ENCODE data around the gene NR4A2. TPM values are rescaled to one million over a fixed set of nuclear protein-coding genes. Genes with fewer than 3 reads are reported as not detected.

Gene NR4A2
- polyA plus RNA-seq, 1 of the 3 experiments (the other 2 are of a cell fraction), result 16.2 TPM

GRCh38 chr2:156333951-156334495, 1.5 kb upstream of the NR4A2 start:
- Histone ChIP-seq H4K20me1 (ENCODE audit: insufficient read depth) (no peaks in the 10 kb centered on the region), H3K9me3 (no peaks in the 10 kb centered on the region), H3K79me2 (ENCODE audit: insufficient read depth) (no peaks in the 10 kb centered on the region), H3K9ac (peak overlapping the region; percentile 74), H3K4me2 (peak overlapping the region; percentile 98), H3K9me2 (no peaks in the 10 kb centered on the region), H3K4me1 (ENCODE audit: control insufficient read depth in 1 of 2, insufficient read depth in 2 of 2, low read depth in 1 of 2, low read length in 1 of 2) (peaks cover 6 to 19% of the 10 kb centered on the region in 2 experiments; a peak in 3 of 4 replicates), H3F3A (replicated peaks; ENCODE audit: insufficient read depth) (peaks cover 18% of the 10 kb centered on the region), H2AFZ (ENCODE audit: low read depth) (peak overlapping the region; percentile 83; the same call in 1 of the 2 replicates), H3K4me3 (ENCODE audit: low read depth in 2 of 2, low read length in 1 of 2) (peak overlapping the region; percentile 60 to 75), H3K27me3 (ENCODE audit: insufficient read depth) (peaks cover 31% of the 10 kb centered on the region), H3K27ac (ENCODE audit: low read depth in 2 of 2, low read length in 1 of 2) (peak overlapping the region; percentile 28 to 93; a peak in 3 of 4 replicates), H3K36me3 (replicated peaks in 1 of 2; ENCODE audit: control insufficient read depth in 1 of 2, insufficient read depth in 2 of 2, low read length in 1 of 2) (peaks cover 0 to 3% of the 10 kb centered on the region in 2 experiments)
- ChIA-PET CTCF (interaction anchor here (1.4 to 5.4 kb wide), 6 partner anchors 8 to 256 kb away, joined by 3 to 87 read pairs (median 10); no protein-coding TSS in a partner anchor), POLR2A (no interaction called here)
- TF ChIP-seq FOSL2 (IDR thresholded peaks at IDR 0.05; ENCODE audit: borderline replicate concordance, low read depth), result no peak
- TF ChIP-seq MXI1 (IDR thresholded peaks at IDR 0.05; ENCODE audit: low read depth, low read length), result no peak
- TF ChIP-seq FOXJ3 (CRISPR knock-in tag; IDR thresholded peaks at IDR 0.05), result no peak
- no peak for TF ChIP-seq TAF1 (IDR thresholded peaks at IDR 0.05; ENCODE audit: borderline replicate concordance, low read depth, low read length)
- TF ChIP-seq REST (IDR thresholded peaks at IDR 0.05; ENCODE audit: low read depth, low read length), result no peak
- TF ChIP-seq TEAD4 (IDR thresholded peaks at IDR 0.05; ENCODE audit: borderline replicate concordance, insufficient read depth), result no peak
- no peak for TF ChIP-seq CTCF (IDR thresholded peaks at IDR 0.05)
- no peak for TF ChIP-seq POLR2AphosphoS5 (IDR thresholded peaks at IDR 0.05; ENCODE audit: low read depth, low read length)
- TF ChIP-seq NRF1 (IDR thresholded peaks at IDR 0.05; ENCODE audit: low read depth, low read length), result no peak
- no peak for TF ChIP-seq RFX5 (IDR thresholded peaks at IDR 0.05; ENCODE audit: low read length)
- no peak for TF ChIP-seq GATA2 (CRISPR knock-in tag; IDR thresholded peaks at IDR 0.05)
- TF ChIP-seq SMC3 (IDR thresholded peaks at IDR 0.05; ENCODE audit: low read depth, low read length), result no peak
- TF ChIP-seq SIN3A (IDR thresholded peaks at IDR 0.05; ENCODE audit: borderline replicate concordance, low read depth, low read length), result no peak
- no peak for TF ChIP-seq FOXM1 (IDR thresholded peaks at IDR 0.05; ENCODE audit: low read depth)
- no peak for TF ChIP-seq CHD2 (IDR thresholded peaks at IDR 0.05; ENCODE audit: low read length, partially characterized antibody)
- no peak for TF ChIP-seq TCF12 (IDR thresholded peaks at IDR 0.05)
- no peak for TF ChIP-seq MAX (IDR thresholded peaks at IDR 0.05; ENCODE audit: low read depth)
- no peak for TF ChIP-seq JUND (IDR thresholded peaks at IDR 0.05)
- DNase-seq, result peak; percentile 49
- WGBS (ENCODE audit: low lambda C conversion rate), result 0% methylated on average over 9 of the region's 48 CpGs
